Pericardium fibroblast (primary cell): ENCODE results near the gene CTTN. TPM values are rescaled to one million over a fixed set of nuclear protein-coding genes. Genes with fewer than 3 reads are reported as not detected.

ENCODE experiments used
- total RNA-seq: library from RNA; depleted of rRNA; stranded (reverse); fragments of >200 nt; gene quantifications from 2 replicates; pipeline ENCODE4 v1.2.3, GENCODE V29; 2015

CTTN gene
- 207 and 293 TPM in 2 replicates for total RNA-seq

GRCh38 chr11:70397983-70398833 lies at the start of gene CTTN:
TSS of gene CTTN (plus strand) at chr11:70398529. CDS start at chr11:70407298, 8,769 bp downstream.

Other genes with a start within 250 kb of the CTTN start
- gene FADD, start 195.2 kb upstream of the CTTN start, total RNA-seq = 20.6 and 29.6 TPM in 2 replicates
- 26.0 and 34.0 TPM in 2 replicates for gene PPFIA1, start 127.8 kb upstream of the CTTN start, total RNA-seq